Midbrain (tissue), 1 donor: ENCODE results near the gene ATP8A1.
A peak's percentile ranks its signal among the peaks of the same experiment; 100 is the strongest.

ENCODE experiments used
- DNase-seq: peaks from one replicate; lab custom pipeline; 2025; lab: John Stamatoyannopoulos, UW

The ATP8A1 gene

GRCh38 chr4:42570221-42570620, 86.7 kb downstream of the ATP8A1 start:
- peak; percentile 86 for DNase-seq

- peak; percentile 90 for DNase-seq
These were observed 88.2 kb downstream of the ATP8A1 start for GRCh38 chr4:42568610-42569207.

- DNase-seq: no peak
These were observed 90.1 kb downstream of the ATP8A1 start for GRCh38 chr4:42566835-42567234.

DNA sequence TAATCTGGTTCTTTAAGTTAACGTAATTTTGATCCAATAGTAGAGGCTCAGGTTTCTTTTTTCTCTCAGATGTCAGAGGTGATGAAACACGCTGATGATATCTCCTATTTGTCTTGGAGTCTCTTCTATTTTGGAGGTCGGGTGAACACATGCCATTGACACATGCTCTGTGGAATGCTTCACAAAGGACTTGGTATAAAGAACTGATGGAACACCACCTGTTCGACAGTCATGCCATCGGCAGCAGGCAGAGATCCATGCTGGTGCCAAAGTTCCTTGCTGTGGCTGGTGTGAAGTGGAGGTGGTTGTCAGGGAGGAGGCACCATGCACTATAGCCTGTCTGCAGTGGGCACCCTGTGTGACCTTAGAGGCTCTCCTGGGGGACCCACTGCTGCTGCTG, 94.9 kb downstream of the ATP8A1 start:
- DNase-seq: no peak

GRCh38 chr4:42561031-42561430, 95.9 kb downstream of the ATP8A1 start:
- no peak for DNase-seq

DNA sequence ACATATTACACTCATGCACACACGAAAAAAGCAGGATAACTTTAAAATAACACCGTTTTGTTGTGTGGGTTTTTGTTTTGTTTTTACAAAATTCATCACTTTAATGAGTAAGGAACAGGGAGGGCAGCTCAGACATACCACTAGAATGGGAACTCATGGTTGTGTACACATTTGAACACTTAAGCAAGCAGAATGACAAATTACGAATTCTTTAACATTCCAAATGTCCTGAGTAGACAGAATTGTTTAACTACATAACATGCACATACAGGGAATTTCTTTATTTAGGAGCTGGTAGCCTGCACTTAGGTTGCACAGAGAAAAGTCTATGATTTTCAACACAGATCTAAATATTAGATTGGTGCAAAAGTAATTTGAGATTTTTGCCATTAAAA, 96.4 kb downstream of the ATP8A1 start:
- no peak for DNase-seq

DNA sequence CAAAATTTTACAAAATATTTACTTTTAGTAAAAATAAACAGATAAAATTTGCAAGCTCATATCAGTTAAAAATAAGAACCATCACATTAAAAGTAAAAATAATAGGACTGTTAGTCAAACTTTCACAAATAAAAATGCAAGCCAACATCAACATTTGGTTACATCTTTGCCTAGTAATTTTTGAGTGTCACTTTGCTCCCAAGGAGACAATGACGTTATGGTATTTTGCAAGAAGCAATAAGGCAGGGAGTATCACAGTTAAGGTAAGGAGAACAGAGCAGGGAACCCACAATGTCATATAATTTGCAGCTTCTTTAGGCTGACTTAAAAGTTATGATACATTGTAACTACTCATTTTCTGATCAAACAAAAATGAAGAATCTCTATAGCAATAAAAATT, 98.7 kb downstream of the ATP8A1 start:
- no peak for DNase-seq

DNA sequence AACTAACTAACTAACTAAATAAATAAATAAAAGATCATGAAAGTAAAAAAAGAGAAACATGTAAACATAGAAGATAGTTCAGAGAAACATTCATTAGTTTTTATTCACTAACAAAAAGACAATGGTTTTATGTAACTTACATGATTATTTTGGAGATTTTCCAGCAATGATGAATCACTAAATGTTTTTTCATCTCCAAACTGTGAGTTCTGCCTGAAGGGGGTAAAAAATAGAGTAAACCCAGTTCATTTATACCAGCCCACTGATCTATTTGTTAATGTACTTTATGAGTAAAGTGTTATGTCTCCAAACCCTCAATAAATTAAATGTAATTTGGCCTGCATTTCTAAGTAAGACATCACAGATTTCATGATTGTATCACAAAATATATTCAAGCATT, 101.1 kb downstream of the ATP8A1 start:
- DNase-seq: no peak

DNA sequence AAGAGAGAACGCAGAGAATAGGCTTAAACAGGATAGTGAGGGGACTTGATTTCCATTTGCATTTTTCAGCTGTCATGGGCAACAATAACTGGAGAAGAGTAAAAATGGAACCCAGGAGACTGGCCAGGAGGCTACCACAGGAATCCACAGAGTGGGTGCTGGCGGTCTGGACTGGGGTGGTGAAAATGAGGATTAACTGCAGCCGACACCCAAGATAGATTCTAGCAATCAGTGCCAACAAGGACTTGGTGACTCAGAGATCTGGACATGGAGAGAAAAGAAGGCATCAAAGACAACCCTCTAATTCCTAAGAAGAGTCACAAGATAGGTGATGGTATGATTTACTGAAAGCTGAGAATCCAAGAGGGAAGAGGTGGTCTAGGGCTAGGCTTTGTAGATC, 102.8 kb downstream of the ATP8A1 start:
- DNase-seq: no peak

GRCh38 chr4:42549896-42550295, 107.0 kb downstream of the ATP8A1 start:
- DNase-seq: no peak

DNA sequence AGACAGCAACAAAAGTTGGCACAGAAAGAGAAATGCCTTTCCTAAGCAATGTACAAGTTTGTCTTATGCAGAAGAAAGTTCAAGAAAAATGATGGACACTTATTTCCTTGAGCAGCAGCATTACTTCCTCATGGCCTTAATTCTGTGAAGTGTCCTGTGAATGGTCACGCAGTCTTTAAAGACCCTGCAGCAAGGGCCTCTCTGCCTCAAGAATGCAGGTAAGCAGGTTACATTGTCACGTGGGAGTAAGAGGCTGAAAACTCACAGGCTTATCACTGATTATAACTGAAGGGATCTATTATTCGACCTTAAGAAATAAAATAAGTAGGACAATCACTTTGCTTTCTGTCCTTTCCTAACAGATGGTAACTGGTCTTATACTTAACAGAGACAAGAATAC, 109.1 kb downstream of the ATP8A1 start:
- DNase-seq: no peak

DNA sequence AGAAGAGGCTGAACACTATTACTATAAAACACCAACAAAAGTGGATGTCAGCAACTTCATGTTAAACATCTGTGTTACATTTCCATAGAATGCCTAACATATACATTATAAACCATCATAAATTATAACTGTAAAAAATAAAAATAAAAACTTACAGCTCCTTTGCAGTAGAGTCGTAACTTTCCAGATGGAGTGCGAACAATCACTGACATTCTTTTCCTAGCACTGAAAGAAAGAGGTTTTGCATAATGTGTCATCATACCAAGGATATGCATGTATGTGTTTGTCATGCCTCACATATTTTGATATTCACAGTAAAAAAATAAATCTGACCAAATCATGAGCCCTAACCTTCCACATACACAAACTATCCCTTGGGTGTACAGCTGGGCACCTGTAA, 113.1 kb downstream of the ATP8A1 start:
- DNase-seq: no peak

- DNase-seq: no peak
These were observed 113.8 kb downstream of the ATP8A1 start for GRCh38 chr4:42543126-42543525.

DNA sequence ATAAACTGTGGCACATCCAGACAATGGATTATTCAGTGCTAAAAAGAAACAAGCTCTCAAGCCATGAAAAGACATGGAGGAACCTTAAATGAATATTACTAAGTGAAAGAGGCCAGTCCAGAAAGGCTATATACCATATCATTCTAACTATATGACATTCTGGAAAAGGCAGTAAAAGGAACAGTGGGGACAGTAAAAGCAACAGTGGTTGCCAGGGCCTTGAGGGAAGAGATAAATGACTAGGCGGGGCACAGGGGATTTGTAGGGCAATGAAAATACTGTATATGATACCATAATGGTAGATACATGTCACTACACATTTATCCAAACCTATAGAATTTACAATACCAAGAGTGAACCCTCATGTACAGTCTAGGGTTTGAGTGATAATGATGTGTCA, 115.3 kb downstream of the ATP8A1 start:
- no peak for DNase-seq

GRCh38 chr4:42533042-42533441, 123.9 kb downstream of the ATP8A1 start:
- no peak for DNase-seq

GRCh38 chr4:42531341-42532030, 125.4 kb downstream of the ATP8A1 start:
- no peak for DNase-seq

- DNase-seq: no peak
These were observed 133.7 kb downstream of the ATP8A1 start for GRCh38 chr4:42523066-42523718.

DNA sequence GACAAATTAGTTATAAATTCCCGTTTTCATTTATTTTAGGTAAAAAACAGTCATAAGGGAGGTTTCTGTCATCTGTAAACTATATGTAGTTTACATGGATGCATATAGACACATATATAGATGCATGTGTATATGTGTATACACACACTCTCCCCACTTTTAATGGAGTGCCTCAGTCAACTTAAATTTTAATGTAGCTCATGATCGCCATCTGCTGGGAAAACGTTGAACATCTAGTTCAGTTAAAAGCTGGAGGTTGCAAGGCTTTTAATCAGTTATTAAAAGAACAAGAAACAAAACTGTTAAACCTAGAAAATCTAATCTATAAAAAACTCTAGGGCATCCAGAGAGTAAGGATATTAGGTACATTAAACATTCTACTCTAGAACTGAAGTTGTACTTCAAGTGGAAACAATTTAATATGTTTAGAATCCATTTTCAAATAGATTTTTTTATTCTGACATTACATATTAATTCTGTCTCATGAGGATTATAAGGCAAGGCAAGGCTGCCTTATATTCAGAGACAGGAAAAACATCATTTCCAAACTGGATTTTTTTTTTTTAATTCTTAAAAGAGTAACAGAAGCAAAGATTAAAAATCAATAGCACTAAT, 137.0 kb downstream of the ATP8A1 start:
- peak; percentile 70 for DNase-seq

GRCh38 chr4:42515156-42515884, 141.6 kb downstream of the ATP8A1 start:
- DNase-seq: no peak

- no peak for DNase-seq
These were observed 143.0 kb downstream of the ATP8A1 start for GRCh38 chr4:42513748-42514492.

DNA sequence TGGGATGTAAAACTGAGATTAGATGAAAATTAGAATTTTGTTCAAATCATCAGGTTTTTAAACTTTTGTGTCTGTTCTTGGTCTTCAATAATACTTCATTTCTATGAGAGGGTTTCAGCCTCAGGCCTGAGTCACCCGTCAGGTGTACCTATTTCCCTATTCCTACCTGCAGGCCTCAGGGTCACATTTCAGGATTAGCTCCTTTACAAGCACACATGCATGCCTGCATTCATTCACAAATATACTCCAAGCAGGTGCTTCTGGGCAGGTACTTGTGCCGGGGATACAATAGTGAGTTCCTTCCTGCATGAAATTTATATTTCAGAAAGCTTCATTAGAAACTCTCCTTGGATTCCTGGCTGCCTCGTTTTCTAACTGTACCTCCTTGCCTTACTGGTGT, 144.7 kb downstream of the ATP8A1 start:
- no peak for DNase-seq

DNA sequence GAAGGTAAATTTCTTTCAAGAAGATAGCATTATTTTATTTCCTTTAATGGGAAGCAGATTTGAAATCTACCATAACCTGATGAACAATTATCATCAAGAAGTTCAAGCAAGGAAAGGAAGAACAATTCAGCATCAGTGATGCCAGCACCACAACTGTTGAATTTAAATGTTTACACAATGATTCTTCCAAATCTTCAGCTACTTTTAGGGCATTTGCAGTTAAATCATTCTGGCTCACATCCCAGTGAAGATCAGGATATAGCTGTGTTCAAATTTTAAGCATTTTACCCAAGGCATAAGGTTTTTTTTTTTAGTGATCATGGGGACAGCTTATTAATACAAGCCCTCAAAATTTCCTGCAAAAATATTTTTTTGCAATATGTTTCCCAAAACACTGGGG, 146.7 kb downstream of the ATP8A1 start:
- no peak for DNase-seq
